VCaP (cell line): ENCODE results near the gene TYROBP.

Experiments
- H3K27ac ChIP-seq: fragments of 450-650 bp; 2 replicates; pipeline ENCODE4 v1.5.1; 2017
- CTCF ChIP-seq: fragments of 450-650 bp; conservative IDR thresholded peaks from 2 replicates; pipeline ENCODE4 v1.5.1; 2017; ENCODE audit warnings: mild to moderate bottlenecking, moderate library complexity

The TYROBP gene

GRCh38 chr19:35929876-35930275 lies 21.8 kb upstream of the TYROBP start:
- H3K27ac ChIP-seq: no peak overlapping the region
- TF ChIP-seq CTCF: no peak

DNA sequence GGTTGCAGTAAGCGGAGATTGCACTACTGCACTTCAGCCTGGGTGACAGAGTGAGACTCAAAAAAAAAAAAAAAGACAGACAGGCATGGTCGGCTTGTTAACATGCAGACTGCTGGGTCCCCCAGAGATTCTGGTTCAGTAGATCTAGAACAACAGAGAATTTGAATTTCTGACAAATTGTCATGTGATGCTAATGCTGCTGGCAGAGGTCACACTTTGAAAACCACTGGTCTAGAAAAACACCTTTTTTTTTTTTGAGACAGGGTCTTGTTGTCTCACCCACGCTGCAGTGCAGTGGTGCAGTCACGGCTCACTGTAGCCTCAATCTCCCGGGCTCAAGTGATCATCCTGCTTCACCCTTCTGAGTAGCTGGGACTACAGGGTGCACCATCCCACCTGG lies 20.4 kb upstream of the TYROBP start:
- no peak overlapping the region for H3K27ac ChIP-seq
- no peak for TF ChIP-seq CTCF

GRCh38 chr19:35925501-35925900 lies 17.4 kb upstream of the TYROBP start:
- H3K27ac ChIP-seq: no peak overlapping the region
- no peak for TF ChIP-seq CTCF

- H3K27ac ChIP-seq: no peak overlapping the region
- no peak for TF ChIP-seq CTCF
These were observed 12.9 kb upstream of the TYROBP start for GRCh38 chr19:35921012-35921411.

- no peak overlapping the region for H3K27ac ChIP-seq
- no peak for TF ChIP-seq CTCF
These were observed 11.2 kb upstream of the TYROBP start for GRCh38 chr19:35919306-35919705.

- H3K27ac ChIP-seq: no peak overlapping the region
- no peak for TF ChIP-seq CTCF
These were observed 7.3 kb upstream of the TYROBP start for GRCh38 chr19:35915443-35915842.

DNA sequence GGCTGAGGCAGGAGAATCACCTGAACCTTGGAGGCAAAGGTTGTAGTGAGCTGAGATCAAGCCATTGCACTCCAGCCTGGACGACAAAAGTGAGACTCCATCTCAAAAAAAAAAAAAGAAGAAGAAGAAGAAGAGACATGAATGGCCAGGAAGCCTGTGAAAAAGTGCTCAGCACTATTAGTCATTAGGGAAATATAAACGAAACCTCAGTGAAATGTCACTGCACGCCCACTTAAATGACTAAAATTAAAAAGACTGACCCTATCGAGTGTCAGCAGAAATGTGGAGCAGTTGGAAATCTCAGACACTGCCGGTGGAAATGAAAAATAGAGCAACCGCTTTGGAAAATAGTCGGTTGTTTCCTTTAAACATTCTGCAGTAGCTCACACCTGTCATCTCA lies 5.5 kb upstream of the TYROBP start:
- H3K27ac ChIP-seq: no peak overlapping the region
- no peak for TF ChIP-seq CTCF

DNA sequence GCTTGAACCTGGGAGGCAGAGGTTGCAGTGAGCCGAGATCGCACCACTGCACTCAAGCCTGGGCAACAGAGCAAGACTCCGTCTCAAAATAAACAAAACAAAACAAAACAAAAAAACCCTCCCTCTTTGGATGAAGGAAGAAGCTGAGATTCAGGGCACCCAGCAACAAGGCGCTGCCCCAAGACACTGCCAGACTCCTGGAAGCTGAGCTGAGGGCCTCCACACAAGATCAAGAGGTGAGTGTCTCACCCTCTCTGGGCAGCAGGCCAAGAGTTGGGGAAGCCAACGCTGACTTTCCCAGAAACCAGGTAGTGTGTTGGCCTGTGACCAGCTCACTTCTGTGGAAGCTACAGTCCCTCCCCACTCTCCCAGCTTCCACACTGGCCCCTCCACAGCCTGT lies 3.7 kb upstream of the TYROBP start:
- no peak for TF ChIP-seq CTCF

More for the DNA sequence above, 3.7 kb upstream of the TYROBP start:
- no peak overlapping the region for H3K27ac ChIP-seq
